WTC11 (cell line): ENCODE results near the gene FGFRL1. TPM values are rescaled to one million over a fixed set of nuclear protein-coding genes. Genes with fewer than 3 reads are reported as not detected.

Source experiments
- ATAC-seq: fragments of 200-7000 bp; cut with Tn5 transposase; 2 replicates; pipeline ENCODE4 v1.10.0; 2021; ENCODE audit warnings: mild to moderate bottlenecking, moderate library complexity
- CTCF ChIA-PET: fragments of 300-600 bp; sonication (Branson Sonifier 250); formaldehyde crosslinking; loops from one replicate; lab custom pipeline; 2021; ENCODE audit warnings: antibody characterized with exemption; lab: Charles Lee
- POLR2A ChIA-PET: fragments of 350-600 bp; sonication (Branson Sonifier 250); formaldehyde crosslinking; loops from one replicate; lab custom pipeline; 2021; ENCODE audit warnings: antibody characterized with exemption; lab: Charles Lee
- DNase-seq: peaks from one replicate; pipeline ENCODE4 v3.0.0; 2021; ENCODE audit warnings: low spot score
- H3K27ac Mint-ChIP-seq: 2 replicates; pipeline ENCODE4 v1.8.0; 2021; ENCODE audit warnings: mixed read lengths
- H3K27me3 Mint-ChIP-seq: 2 replicates; pipeline ENCODE4 v1.8.0; 2021; ENCODE audit warnings: low read depth, mild to moderate bottlenecking, moderate library complexity, mixed read lengths
- H3K36me3 Mint-ChIP-seq: 2 replicates; pipeline ENCODE4 v1.8.0; 2021; ENCODE audit warnings: mixed read lengths
- H3K4me1 Mint-ChIP-seq: 2 replicates; pipeline ENCODE4 v1.8.0; 2022; ENCODE audit warnings: mixed read lengths
- H3K4me3 Mint-ChIP-seq: 2 replicates; pipeline ENCODE4 v1.8.0; 2021; ENCODE audit warnings: mild to moderate bottlenecking, moderate library complexity, mixed read lengths
- H3K9me3 Mint-ChIP-seq: 2 replicates; pipeline ENCODE4 v1.8.0; 2021; ENCODE audit warnings: mixed read lengths
- FOXJ3 ChIP-seq: sonication (generic); formaldehyde crosslinking; IDR thresholded peaks from 2 replicates; pipeline ENCODE4 v1.9.0; 2021; ENCODE audit warnings: missing genetic modification reagents, mild to moderate bottlenecking, borderline replicate concordance
- FOXP1 ChIP-seq: sonication (generic); formaldehyde crosslinking; IDR thresholded peaks from 2 replicates; pipeline ENCODE4 v1.8.0; 2022; ENCODE audit warnings: missing genetic modification reagents, mild to moderate bottlenecking, moderate library complexity, borderline replicate concordance
- HMGA2 ChIP-seq: fragments of 250-450 bp; sonication (Bioruptor Pico); IDR thresholded peaks from 2 replicates; pipeline ENCODE4 v1.4.0; 2021; ENCODE audit warnings: mild to moderate bottlenecking, moderate library complexity
- JUN ChIP-seq: sonication (generic); formaldehyde crosslinking; IDR thresholded peaks from 2 replicates; pipeline ENCODE4 v1.8.0; 2023; ENCODE audit warnings: mild to moderate bottlenecking, missing genetic modification reagents
- MXD4 ChIP-seq: fragments of 250-450 bp; sonication (Bioruptor Pico); IDR thresholded peaks from 2 replicates; pipeline ENCODE4 v1.8.0; 2021; ENCODE audit warnings: mild to moderate bottlenecking, moderate library complexity, borderline replicate concordance
- NR2C2 ChIP-seq: sonication (generic); formaldehyde crosslinking; IDR thresholded peaks from 2 replicates; pipeline ENCODE4 v1.8.0; 2022; ENCODE audit warnings: mild to moderate bottlenecking, missing genetic modification reagents
- OVOL2 ChIP-seq: fragments of 250-450 bp; sonication (Bioruptor Pico); IDR thresholded peaks from 2 replicates; pipeline ENCODE4 v1.9.0; 2021; ENCODE audit warnings: mild to moderate bottlenecking, borderline replicate concordance
- PRDM15 ChIP-seq: sonication (generic); formaldehyde crosslinking; IDR thresholded peaks from 2 replicates; pipeline ENCODE4 v1.8.0; 2022; ENCODE audit warnings: missing genetic modification reagents
- SP1 ChIP-seq: sonication (generic); formaldehyde crosslinking; conservative IDR thresholded peaks from 2 replicates; pipeline ENCODE4 v1.8.1; 2022; ENCODE audit warnings: missing genetic modification reagents
- TEAD4 ChIP-seq: sonication (generic); formaldehyde crosslinking; IDR thresholded peaks from 2 replicates; pipeline ENCODE4 v1.8.0; 2022; ENCODE audit warnings: mild to moderate bottlenecking, missing genetic modification reagents
- TP53 ChIP-seq: sonication (generic); formaldehyde crosslinking; IDR thresholded peaks from 2 replicates; pipeline ENCODE4 v1.8.1; 2023; ENCODE audit warnings: mild to moderate bottlenecking, missing genetic modification reagents
- USF1 ChIP-seq: sonication (generic); formaldehyde crosslinking; IDR thresholded peaks from 2 replicates; pipeline ENCODE4 v1.8.0; 2022; ENCODE audit warnings: mild to moderate bottlenecking, missing genetic modification reagents
- USF2 ChIP-seq: sonication (generic); formaldehyde crosslinking; IDR thresholded peaks from 2 replicates; pipeline ENCODE4 v1.8.1; 2023; ENCODE audit warnings: mild to moderate bottlenecking, missing genetic modification reagents, moderate library complexity
- ZNF121 ChIP-seq: sonication (generic); formaldehyde crosslinking; IDR thresholded peaks from 2 replicates; pipeline ENCODE4 v1.8.0; 2023; ENCODE audit warnings: missing genetic modification reagents
- ZNF317 ChIP-seq: sonication (generic); formaldehyde crosslinking; IDR thresholded peaks from 2 replicates; pipeline ENCODE4 v1.8.1; 2023; ENCODE audit warnings: low read depth, mild to moderate bottlenecking, moderate library complexity, missing genetic modification reagents, borderline replicate concordance
- ZNF416 ChIP-seq: fragments of 250-450 bp; sonication (Bioruptor Pico); IDR thresholded peaks from 2 replicates; pipeline ENCODE4 v1.9.0; 2021; ENCODE audit warnings: mild to moderate bottlenecking, inconsistent platforms
- ZNF671 ChIP-seq: fragments of 250-450 bp; sonication (Bioruptor Pico); IDR thresholded peaks from 2 replicates; pipeline ENCODE4 v1.8.0; 2021; ENCODE audit warnings: mild to moderate bottlenecking
- total RNA-seq: library from RNA; stranded (reverse); gene quantifications from 3 replicates; pipeline ENCODE4 v1.2.3, GENCODE V29; 2021
- TF ChIP-seq, protein P1 (sequence below): sonication (generic); formaldehyde crosslinking; IDR thresholded peaks from 2 replicates; pipeline ENCODE4 v1.8.0; 2022; ENCODE audit warnings: mild to moderate bottlenecking, missing genetic modification reagents
- TF ChIP-seq, protein P2 (sequence below): sonication (generic); formaldehyde crosslinking; IDR thresholded peaks from 2 replicates; pipeline ENCODE4 v1.8.1; 2023; ENCODE audit warnings: mild to moderate bottlenecking, missing genetic modification reagents, borderline replicate concordance
- TF ChIP-seq, protein P3 (sequence below): sonication (generic); formaldehyde crosslinking; IDR thresholded peaks from 2 replicates; pipeline ENCODE4 v1.8.1; 2022; ENCODE audit warnings: mild to moderate bottlenecking, moderate library complexity, missing genetic modification reagents
- TF ChIP-seq, protein P4 (sequence below): fragments of 200-600 bp; IDR thresholded peaks from 2 replicates; pipeline ENCODE4 v1.8.0; 2022; ENCODE audit warnings: antibody characterized with exemption
- TF ChIP-seq, protein P5 (sequence below): fragments of 250-450 bp; sonication (Bioruptor Pico); IDR thresholded peaks from 2 replicates; pipeline ENCODE4 v1.9.0; 2021; ENCODE audit warnings: moderate library complexity, mild to moderate bottlenecking, inconsistent platforms, borderline replicate concordance
- TF ChIP-seq, protein P6 (sequence below): fragments of 250-450 bp; sonication (Bioruptor Pico); IDR thresholded peaks from 2 replicates; pipeline ENCODE4 v2.1.2; 2022; ENCODE audit warnings: mild to moderate bottlenecking, moderate library complexity

FGFRL1 gene
- total RNA-seq, 1 experiment from 2014 or later: 25.9 TPM

- no peaks in the 10 kb centered on the region for H3K36me3 Mint-ChIP-seq
- peaks cover 46% of the 10 kb centered on the region for H3K27me3 Mint-ChIP-seq
- no peak overlapping the region for H3K4me3 Mint-ChIP-seq
- H3K4me1 Mint-ChIP-seq: peaks cover 2% of the 10 kb centered on the region; the same call in 1 of the 2 replicates
- POLR2A ChIA-PET: no interaction called here
- ATAC-seq: peak; percentile 71
- H3K27ac Mint-ChIP-seq: no peak overlapping the region
- no peaks in the 10 kb centered on the region for H3K9me3 Mint-ChIP-seq
- CTCF ChIA-PET: interaction anchor here (0.7 to 1.0 kb wide), 4 partner anchors 10 to 399 kb away, joined by 3 to 4 read pairs (median 3); no protein-coding TSS in a partner anchor
- DNase-seq: peak; percentile 80
- TF ChIP-seq PRDM15 (no peak), ZNF416 (CRISPR knock-in tag) (no peak), ZNF317 (CRISPR knock-in tag) (no peak), HMGA2 (no peak), MXD4 (CRISPR knock-in tag) (no peak), OVOL2 (CRISPR knock-in tag) (no peak), JUN (CRISPR knock-in tag) (no peak), NR2C2 (CRISPR knock-in tag) (no peak), SP1 (CRISPR knock-in tag) (peak; percentile 38; the same call in 1 of the 2 replicates), FOXP1 (CRISPR knock-in tag) (no peak), USF1 (no peak), ZNF671 (CRISPR knock-in tag) (no peak), TEAD4 (CRISPR knock-in tag) (0 out of 2 replicates have a peak, but pooled peaks have one; percentile 55), USF2 (CRISPR knock-in tag) (no peak), ZNF121 (CRISPR knock-in tag) (no peak), FOXJ3 (CRISPR knock-in tag) (no peak), TP53 (CRISPR knock-in tag) (no peak)
- TF ChIP-seq, protein P1, sequence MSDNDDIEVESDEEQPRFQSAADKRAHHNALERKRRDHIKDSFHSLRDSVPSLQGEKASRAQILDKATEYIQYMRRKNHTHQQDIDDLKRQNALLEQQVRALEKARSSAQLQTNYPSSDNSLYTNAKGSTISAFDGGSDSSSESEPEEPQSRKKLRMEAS (CRISPR knock-in tag): peak; percentile 65
- TF ChIP-seq, protein P2, sequence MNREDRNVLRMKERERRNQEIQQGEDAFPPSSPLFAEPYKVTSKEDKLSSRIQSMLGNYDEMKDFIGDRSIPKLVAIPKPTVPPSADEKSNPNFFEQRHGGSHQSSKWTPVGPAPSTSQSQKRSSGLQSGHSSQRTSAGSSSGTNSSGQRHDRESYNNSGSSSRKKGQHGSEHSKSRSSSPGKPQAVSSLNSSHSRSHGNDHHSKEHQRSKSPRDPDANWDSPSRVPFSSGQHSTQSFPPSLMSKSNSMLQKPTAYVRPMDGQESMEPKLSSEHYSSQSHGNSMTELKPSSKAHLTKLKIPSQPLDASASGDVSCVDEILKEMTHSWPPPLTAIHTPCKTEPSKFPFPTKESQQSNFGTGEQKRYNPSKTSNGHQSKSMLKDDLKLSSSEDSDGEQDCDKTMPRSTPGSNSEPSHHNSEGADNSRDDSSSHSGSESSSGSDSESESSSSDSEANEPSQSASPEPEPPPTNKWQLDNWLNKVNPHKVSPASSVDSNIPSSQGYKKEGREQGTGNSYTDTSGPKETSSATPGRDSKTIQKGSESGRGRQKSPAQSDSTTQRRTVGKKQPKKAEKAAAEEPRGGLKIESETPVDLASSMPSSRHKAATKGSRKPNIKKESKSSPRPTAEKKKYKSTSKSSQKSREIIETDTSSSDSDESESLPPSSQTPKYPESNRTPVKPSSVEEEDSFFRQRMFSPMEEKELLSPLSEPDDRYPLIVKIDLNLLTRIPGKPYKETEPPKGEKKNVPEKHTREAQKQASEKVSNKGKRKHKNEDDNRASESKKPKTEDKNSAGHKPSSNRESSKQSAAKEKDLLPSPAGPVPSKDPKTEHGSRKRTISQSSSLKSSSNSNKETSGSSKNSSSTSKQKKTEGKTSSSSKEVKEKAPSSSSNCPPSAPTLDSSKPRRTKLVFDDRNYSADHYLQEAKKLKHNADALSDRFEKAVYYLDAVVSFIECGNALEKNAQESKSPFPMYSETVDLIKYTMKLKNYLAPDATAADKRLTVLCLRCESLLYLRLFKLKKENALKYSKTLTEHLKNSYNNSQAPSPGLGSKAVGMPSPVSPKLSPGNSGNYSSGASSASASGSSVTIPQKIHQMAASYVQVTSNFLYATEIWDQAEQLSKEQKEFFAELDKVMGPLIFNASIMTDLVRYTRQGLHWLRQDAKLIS (CRISPR knock-in tag): no peak
- TF ChIP-seq, protein P3, sequence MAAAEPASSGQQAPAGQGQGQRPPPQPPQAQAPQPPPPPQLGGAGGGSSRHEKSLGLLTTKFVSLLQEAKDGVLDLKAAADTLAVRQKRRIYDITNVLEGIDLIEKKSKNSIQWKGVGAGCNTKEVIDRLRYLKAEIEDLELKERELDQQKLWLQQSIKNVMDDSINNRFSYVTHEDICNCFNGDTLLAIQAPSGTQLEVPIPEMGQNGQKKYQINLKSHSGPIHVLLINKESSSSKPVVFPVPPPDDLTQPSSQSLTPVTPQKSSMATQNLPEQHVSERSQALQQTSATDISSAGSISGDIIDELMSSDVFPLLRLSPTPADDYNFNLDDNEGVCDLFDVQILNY (CRISPR knock-in tag): 0 out of 2 replicates have a peak, but pooled peaks have one; percentile 46
- TF ChIP-seq, protein P4, sequence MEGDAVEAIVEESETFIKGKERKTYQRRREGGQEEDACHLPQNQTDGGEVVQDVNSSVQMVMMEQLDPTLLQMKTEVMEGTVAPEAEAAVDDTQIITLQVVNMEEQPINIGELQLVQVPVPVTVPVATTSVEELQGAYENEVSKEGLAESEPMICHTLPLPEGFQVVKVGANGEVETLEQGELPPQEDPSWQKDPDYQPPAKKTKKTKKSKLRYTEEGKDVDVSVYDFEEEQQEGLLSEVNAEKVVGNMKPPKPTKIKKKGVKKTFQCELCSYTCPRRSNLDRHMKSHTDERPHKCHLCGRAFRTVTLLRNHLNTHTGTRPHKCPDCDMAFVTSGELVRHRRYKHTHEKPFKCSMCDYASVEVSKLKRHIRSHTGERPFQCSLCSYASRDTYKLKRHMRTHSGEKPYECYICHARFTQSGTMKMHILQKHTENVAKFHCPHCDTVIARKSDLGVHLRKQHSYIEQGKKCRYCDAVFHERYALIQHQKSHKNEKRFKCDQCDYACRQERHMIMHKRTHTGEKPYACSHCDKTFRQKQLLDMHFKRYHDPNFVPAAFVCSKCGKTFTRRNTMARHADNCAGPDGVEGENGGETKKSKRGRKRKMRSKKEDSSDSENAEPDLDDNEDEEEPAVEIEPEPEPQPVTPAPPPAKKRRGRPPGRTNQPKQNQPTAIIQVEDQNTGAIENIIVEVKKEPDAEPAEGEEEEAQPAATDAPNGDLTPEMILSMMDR: peak; percentile 60
- TF ChIP-seq, protein P5, sequence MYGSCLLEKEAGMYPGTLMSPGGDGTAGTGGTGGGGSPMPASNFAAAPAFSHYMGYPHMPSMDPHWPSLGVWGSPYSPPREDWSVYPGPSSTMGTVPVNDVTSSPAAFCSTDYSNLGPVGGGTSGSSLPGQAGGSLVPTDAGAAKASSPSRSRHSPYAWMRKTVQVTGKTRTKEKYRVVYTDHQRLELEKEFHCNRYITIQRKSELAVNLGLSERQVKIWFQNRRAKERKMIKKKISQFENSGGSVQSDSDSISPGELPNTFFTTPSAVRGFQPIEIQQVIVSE: no peak
- TF ChIP-seq, protein P6, sequence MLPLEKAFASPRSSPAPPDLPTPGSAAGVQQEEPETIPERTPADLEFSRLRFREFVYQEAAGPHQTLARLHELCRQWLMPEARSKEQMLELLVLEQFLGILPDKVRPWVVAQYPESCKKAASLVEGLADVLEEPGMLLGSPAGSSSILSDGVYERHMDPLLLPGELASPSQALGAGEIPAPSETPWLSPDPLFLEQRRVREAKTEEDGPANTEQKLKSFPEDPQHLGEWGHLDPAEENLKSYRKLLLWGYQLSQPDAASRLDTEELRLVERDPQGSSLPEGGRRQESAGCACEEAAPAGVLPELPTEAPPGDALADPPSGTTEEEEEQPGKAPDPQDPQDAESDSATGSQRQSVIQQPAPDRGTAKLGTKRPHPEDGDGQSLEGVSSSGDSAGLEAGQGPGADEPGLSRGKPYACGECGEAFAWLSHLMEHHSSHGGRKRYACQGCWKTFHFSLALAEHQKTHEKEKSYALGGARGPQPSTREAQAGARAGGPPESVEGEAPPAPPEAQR: no peak
Measured at GRCh38 chr4:1050486-1051213, 39.2 kb downstream of the FGFRL1 start.
